HG03045 (cell line): ENCODE measurements around the gene WRAP73.

Experiments used
- ATAC-seq: cut with Tn5 transposase; IDR thresholded peaks from one replicate; pipeline ENCODE4 v1.9.1; 2021; ENCODE audit warnings: mild to moderate bottlenecking, moderate library complexity; ENCODE audit not compliant: unreplicated experiment

Gene WRAP73

GRCh38 chr1:3669971-3670431 lies 20.1 kb upstream of the WRAP73 start:
- ATAC-seq: no peak

DNA sequence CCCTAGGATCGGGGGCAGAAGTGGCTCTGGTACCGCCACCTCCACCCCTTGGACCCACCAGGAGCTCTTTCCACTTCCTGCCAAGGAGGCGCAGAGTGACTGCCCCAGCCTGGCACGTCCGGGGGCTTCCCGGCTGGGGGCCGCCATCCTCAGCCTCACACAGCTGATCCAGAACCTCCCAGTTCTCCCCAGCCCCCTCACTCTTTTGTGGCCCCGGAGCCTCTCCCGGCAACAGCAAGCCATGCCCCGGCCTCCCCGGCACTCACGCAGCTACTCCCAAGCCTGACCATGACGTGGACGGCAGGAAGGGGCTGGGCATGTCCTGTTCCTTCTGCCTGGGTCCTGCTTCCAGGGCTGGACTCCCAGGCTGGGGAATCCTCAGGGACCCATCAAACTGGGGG lies 19.5 kb upstream of the WRAP73 start:
- ATAC-seq: no peak

DNA sequence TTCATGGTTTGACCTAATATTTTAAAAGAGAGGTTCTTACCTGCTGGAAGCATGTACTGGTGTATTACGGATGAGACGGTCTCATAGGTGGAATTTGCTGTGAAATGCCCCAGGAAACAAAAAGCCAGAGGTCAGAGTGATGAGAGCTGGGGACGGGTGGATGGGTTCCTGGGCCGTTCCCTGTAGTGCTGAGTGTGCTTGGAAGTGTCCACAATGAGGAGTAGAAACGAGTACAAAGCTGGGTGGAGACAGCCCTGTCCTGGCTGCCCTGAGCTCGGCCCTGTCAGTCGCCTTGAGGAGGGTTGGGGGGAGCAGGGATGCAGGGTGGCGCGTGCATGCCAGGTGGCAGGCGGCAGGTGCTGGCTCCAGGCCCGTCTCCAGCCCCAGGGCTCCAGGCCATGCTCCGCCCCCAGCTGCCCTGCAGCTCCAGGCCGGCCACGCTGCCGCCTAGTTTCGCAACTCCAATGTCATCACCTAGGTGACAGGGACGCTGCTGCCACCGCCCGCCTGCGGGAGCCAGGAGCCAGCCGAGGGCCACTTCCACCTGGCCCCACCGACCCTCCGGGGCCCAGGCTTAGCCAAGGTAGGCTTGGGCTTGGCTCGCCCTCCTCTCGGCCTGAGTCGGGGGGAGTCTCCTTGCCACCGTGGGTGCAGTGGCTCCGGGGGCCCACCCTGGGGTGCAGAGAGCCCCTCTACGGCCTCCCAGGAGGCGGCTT lies 18.8 kb upstream of the WRAP73 start:
- ATAC-seq: no peak

DNA sequence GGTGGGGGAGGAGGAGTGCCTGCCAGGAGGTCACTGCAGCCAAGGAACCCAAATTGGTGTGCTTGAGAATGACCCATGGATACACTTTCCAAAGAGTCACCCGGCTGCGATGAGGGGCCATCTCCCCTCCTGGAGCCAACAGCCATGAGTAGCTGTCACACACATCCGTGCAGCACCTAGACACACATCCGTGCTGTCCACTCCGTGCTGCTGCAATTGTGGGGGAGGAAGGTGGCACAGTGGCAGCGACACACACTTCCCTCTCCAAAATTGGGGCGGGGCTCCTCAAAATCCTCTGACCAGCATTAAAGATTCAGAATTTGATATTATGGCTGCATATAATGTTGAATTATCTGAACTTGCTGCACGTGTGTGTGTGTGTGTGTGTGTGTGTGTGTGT lies 18.2 kb upstream of the WRAP73 start:
- ATAC-seq: no peak

- ATAC-seq: no peak
Measured at GRCh38 chr1:3664700-3665375, 14.9 kb upstream of the WRAP73 start.

DNA sequence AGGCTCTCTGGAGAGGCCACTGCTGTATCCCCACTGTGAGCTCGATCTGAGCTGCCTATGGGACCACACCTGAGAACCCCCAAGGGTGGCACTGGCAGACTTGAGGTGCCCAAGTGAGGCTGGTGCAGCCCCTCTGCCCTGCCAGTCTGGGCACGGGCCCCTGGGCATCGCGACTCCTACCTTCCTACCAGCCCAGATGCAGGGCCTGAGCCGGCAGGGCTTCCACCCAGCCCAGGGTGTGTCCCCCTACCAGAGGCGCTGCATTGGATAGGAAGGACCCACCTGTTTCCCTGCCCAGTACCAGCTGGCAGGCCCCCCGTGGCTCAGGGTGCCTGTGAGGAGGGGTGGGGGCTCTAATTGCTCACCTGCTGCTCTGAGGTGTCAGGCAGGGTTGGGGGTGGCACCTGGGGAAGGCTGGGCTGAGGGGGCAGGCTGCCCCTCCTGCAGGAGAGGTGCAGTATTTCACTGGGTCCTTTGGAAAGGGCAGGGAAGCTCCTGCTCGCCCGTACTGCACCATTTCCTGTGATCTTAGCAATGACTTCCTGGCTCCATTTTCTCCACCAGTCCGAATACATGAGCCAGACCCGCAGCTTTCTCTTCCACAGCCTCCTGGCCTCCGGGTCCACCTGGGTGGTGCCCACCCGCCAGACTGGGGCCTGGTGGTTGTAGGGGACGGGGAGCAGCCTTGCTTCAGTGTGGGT lies 14.2 kb upstream of the WRAP73 start:
- no peak for ATAC-seq

DNA sequence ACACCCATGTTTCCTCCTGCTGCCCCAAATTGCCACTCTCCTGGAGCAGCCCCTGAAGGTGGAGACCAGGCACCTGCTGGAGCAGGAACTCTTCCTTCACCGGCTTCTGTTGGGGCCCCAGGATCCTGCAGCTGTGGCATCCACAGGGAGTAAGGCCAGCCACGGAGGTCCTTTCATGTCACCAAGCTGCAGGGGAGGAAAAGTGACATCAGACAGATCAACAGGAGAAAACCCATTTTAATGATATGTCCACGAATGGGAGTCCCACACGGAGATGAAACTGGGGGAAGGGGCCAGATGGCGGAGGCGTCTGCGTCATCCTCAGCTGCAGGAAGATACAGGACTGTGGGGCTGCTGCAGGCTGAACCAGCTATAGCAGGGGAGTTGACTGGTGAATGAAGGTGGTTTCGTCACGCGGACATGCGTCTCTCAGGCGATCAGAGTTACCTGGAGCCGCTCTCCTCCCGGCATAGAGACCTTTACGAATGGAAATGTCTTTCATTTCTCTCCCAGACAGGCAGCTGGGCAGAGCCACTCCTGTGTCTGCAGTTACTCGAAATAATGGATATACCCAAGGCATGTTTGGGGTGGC lies 12.3 kb upstream of the WRAP73 start:
- no peak for ATAC-seq

DNA sequence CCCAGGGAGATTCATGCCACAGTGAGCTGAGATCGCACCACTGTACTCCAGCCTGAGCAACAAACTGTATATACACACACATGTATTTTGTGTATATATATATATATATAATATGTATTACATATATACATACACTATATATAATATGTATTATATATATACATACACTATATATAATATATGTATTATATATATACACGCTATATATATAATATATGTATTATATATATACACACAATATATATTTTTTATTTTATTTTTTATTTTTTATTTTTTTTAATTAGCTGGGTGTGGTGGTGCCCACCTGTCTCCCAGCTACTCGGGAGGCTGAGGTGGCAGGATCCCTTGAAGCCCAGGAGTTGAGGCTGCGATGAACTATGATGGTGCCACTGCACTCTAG lies 11.7 kb upstream of the WRAP73 start:
- ATAC-seq: no peak

- no peak for ATAC-seq
Measured at GRCh38 chr1:3660704-3661103, 10.8 kb upstream of the WRAP73 start.

- ATAC-seq: no peak
Measured at GRCh38 chr1:3659093-3659492, 9.2 kb upstream of the WRAP73 start.

- ATAC-seq: no peak
Measured at GRCh38 chr1:3658231-3658615, 8.3 kb upstream of the WRAP73 start.

GRCh38 chr1:3657578-3658230 lies 7.8 kb upstream of the WRAP73 start:
- ATAC-seq: no peak

DNA sequence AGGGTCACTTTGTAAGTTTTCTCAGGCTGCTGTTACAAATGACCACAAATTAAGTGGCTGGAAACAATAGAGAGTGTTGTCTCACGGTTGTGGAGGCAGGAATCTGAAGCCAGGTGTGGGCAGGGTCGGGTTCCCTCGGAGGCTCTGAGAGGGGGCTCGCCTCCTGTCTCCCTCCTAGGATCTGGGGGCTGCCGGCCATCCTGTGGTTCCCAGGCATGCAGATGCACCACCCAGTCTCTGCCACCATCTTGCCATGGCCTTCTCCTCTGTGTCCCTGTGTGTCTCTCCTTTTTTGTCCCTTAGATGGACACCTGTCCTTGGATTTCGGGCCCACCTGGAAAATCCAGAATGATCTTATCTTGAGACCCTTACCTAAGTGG lies 7.2 kb upstream of the WRAP73 start:
- ATAC-seq: no peak

DNA sequence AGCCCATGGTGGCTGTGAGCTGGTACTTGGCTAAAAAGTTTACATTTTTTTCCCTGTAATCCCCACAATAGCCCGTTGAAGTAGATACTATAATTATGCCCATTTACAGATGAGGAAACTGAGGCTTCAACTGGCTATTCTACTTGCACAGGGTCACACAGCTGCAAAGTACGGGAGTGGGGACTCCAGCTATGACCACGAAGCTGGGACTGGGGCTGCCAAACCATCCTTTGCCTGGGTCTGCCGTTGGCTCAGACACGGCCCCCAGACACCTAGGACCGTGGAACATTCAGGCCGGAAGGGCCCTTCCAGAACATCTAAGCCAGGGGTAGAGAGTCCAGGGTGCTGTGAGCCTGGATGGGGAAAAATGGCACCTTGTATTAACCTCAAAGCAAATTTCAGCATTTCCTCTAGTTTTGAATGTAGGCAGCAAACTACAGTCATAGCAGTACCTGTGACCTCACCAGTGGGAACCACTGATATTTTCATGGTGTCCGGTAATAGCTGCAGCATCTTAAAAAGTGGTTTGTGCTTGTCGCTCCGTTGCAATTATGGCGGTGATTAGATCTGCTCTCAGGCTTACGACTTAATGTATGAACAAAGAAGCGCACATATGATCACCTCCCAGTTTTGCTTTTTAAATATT lies 6.7 kb upstream of the WRAP73 start:
- peak; percentile 45 for ATAC-seq

DNA sequence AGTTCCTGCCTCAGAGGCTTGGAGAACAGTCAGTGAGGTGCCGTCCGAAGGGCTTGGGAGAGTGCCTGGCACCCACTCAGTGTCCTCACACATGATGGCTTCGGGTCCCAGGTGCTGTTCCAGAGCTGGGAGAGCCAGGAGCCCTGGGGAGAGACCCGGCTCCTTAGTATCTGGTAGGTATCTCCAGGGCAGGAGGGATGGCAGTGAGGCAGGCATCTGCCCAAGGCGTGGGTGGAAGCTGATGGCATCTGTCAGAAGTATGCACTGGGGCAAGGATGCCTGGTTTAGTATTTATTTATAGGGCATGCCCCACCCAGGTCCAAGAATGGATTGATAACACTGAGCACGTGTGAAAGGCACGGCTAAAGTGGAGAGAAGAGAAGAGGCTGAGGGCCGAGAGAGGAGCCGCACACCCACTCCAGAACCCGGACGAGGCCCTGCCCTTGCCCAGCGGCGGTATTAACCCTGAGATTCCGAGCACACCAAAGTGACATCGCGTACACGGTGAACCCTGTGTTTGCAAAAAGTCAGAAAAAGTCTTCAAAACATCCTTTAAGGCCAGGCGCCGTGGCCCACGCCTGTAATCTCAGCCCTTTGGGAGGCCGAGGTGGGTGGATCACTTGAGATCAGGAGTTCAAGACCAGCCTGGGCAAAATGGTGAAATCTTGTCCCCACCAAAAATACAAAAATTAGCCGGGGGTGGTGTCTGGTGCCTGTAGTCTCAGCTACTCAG lies 4.8 kb upstream of the WRAP73 start:
- no peak for ATAC-seq

DNA sequence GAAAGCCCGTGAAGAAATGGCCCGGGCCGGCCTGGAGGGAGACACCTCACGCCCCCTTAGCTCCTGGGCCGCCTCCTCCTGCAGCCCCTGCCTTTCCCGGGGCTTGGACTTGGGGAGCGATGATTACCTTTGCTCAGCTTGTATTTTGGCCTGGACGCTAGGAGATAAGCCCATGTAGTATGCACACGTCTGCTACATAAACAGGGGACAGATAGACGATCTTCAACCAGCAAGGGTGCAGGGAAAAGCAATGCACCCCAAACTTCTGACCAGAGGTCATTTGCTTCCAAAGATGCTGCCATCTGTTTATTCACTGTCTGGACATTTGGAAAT lies 3.3 kb upstream of the WRAP73 start:
- no peak for ATAC-seq

DNA sequence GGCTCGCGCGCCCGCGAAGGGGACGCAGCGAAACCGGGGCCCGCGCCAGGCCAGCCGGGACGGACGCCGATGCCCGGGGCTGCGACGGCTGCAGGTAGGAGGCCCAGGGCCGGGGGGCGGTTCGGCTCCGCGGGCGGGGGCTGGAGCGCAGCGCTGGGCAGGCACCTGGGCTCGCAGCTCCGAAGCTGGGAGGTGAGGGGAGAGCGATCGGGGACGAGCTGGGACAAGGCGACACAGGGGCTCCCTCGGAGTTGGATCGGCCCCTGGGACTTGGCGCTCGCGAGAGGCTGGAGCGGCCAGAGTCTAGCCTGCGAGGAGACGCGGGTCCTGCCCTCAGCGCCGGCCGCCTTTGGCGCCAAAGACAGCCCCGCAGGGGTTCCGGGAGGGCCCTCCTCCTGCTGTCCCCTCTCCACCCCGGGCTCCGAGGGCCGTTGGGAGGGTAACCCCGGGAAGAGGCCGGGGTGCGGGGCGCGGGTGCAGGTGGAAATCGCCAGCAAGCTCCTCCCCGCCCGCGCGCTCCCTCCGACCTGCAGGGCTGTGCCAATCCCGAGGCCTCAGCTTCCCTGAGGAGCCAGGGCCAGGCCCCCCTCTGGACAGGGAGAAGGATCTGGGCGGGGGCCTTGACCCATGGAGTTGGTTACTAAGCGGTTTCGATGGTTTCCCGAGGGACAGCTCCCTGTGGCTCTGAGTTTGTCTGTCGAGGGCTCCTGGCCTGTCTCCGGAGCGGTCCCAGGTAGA lies 2.8 kb upstream of the WRAP73 start:
- ATAC-seq: no peak

DNA sequence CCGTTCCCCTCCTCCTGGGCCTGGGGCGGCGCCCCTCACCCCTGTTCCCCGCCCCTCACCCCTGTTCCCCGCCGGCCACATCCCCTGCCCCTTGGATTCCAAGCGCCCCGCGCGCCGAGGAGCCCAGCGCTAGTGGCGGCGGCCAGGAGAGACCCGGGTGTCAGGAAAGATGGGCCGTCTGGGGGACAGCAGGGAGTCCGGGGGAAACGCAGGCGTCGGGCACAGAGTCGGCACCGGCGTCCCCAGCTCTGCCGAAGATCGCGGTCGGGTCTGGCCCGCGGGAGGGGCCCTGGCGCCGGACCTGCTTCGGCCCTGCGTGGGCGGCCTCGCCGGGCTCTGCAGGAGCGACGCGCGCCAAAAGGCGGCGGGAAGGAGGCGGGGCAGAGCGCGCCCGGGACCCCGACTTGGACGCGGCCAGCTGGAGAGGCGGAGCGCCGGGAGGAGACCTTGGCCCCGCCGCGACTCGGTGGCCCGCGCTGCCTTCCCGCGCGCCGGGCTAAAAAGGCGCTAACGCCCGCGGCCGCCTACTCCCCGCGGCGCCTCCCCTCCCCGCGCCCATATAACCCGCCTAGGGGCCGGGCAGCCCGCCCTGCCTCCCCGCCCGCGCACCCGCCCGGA lies 2.1 kb upstream of the WRAP73 start, which contains the start of gene TP73:
TSS of gene TP73 (plus strand) at position 587 of the 618 bp plus-strand sequence. CDS start 29,850 bp downstream, outside the sequence.
- no peak for ATAC-seq
